HEK293 (cell line): ENCODE data around the gene ANO6.

ENCODE experiments used
- CTCF ChIA-PET: fragments of 350-600 bp; formaldehyde crosslinking; extraction: SDS; loops from one replicate; lab custom pipeline; 2021; ENCODE audit warnings: antibody characterized with exemption; lab: Yijun Ruan, JAX
- POLR2A ChIA-PET: fragments of 300-600 bp; formaldehyde crosslinking; extraction: SDS; loops from one replicate; lab custom pipeline; 2020; ENCODE audit warnings: antibody characterized with exemption, inconsistent platforms; lab: Yijun Ruan, JAX
- H3K27ac ChIP-seq: fragments of 200-500 bp; sonication (Bioruptor generic); 2 replicates; pipeline ENCODE4 v1.5.1; 2014; ENCODE audit warnings: low read depth, low read length, control low read depth, inconsistent platforms; ENCODE audit errors: extremely low read depth
- H3K36me3 ChIP-seq, 2 experiments: fragments of 200-500 bp in 1 of 2; sonication (Bioruptor generic) in 1 of 2; 1 replicate in 1 of 2; 2 replicates in 1 of 2; pipeline ENCODE4 v1.5.1; 2014 to 2017; ENCODE audit warnings: inconsistent platforms in 2 of 2, low read length in 2 of 2; ENCODE audit not compliant: control insufficient read depth in 2 of 2, insufficient read depth in 1 of 2
- H3K4me1 ChIP-seq: fragments of 200-500 bp; sonication (Bioruptor generic); 2 replicates; pipeline ENCODE4 v1.5.1; 2014; ENCODE audit warnings: mild to moderate bottlenecking, low read length, inconsistent platforms; ENCODE audit not compliant: control insufficient read depth, insufficient read depth
- H3K4me3 ChIP-seq: 2 replicates; pipeline ENCODE4 v1.5.1; 2011; ENCODE audit warnings: low read depth, mild to moderate bottlenecking, control low read depth, low read length, moderate library complexity
- H3K9me3 ChIP-seq: fragments of 200-500 bp; sonication (Bioruptor generic); 2 replicates; pipeline ENCODE4 v1.5.1; 2014; ENCODE audit warnings: low read depth, low read length, inconsistent platforms; ENCODE audit not compliant: control insufficient read depth, insufficient read depth
- FEZF1 ChIP-seq: fragments of 450-650 bp; formaldehyde crosslinking; IDR thresholded peaks from 2 replicates; pipeline ENCODE4 v1.5.1; 2016; ENCODE audit warnings: missing biosample characterization, missing genetic modification characterization
- KLF9 ChIP-seq: fragments of 450-650 bp; formaldehyde crosslinking; IDR thresholded peaks from 2 replicates; pipeline ENCODE4 v1.5.1; 2016; ENCODE audit warnings: missing biosample characterization, missing genetic modification characterization, low read depth
- RBAK ChIP-seq: fragments of 450-650 bp; formaldehyde crosslinking; IDR thresholded peaks from 2 replicates; pipeline ENCODE4 v1.5.1; 2016; ENCODE audit warnings: missing biosample characterization, missing genetic modification characterization
- ZBTB8A ChIP-seq: fragments of 450-650 bp; formaldehyde crosslinking; IDR thresholded peaks from 2 replicates; pipeline ENCODE4 v1.5.1; 2016; ENCODE audit warnings: missing biosample characterization, missing genetic modification characterization
- ZFHX2 ChIP-seq: fragments of 450-650 bp; formaldehyde crosslinking; conservative IDR thresholded peaks from 2 replicates; pipeline ENCODE4 v1.5.1; 2016; ENCODE audit warnings: missing biosample characterization, missing genetic modification characterization
- ZFP69B ChIP-seq: fragments of 450-650 bp; formaldehyde crosslinking; IDR thresholded peaks from 2 replicates; pipeline ENCODE4 v1.5.1; 2016; ENCODE audit warnings: missing biosample characterization, missing genetic modification characterization
- ZNF157 ChIP-seq: fragments of 450-650 bp; formaldehyde crosslinking; IDR thresholded peaks from 2 replicates; pipeline ENCODE4 v1.5.1; 2016; ENCODE audit warnings: missing biosample characterization, missing genetic modification characterization
- ZNF449 ChIP-seq: fragments of 450-650 bp; formaldehyde crosslinking; IDR thresholded peaks from 2 replicates; pipeline ENCODE4 v1.5.1; 2017; ENCODE audit warnings: missing biosample characterization, mild to moderate bottlenecking, missing genetic modification characterization, moderate library complexity
- ZNF48 ChIP-seq: fragments of 450-650 bp; formaldehyde crosslinking; IDR thresholded peaks from 2 replicates; pipeline ENCODE4 v1.5.1; 2016; ENCODE audit warnings: missing biosample characterization, missing genetic modification characterization
- ZNF518A ChIP-seq: fragments of 450-650 bp; formaldehyde crosslinking; conservative IDR thresholded peaks from 2 replicates; pipeline ENCODE4 v1.5.1; 2016; ENCODE audit warnings: low read depth, missing biosample characterization, missing genetic modification characterization
- ZNF600 ChIP-seq: fragments of 450-650 bp; formaldehyde crosslinking; IDR thresholded peaks from 2 replicates; pipeline ENCODE4 v1.5.1; 2016; ENCODE audit warnings: missing biosample characterization, missing genetic modification characterization
- ZNF768 ChIP-seq: fragments of 450-650 bp; formaldehyde crosslinking; IDR thresholded peaks from 2 replicates; pipeline ENCODE4 v1.5.1; 2018; ENCODE audit warnings: missing biosample characterization, mild to moderate bottlenecking, missing genetic modification characterization
- TF ChIP-seq, protein P1 (sequence below): fragments of 450-650 bp; formaldehyde crosslinking; IDR thresholded peaks from 2 replicates; pipeline ENCODE4 v1.5.1; 2017; ENCODE audit warnings: missing biosample characterization, missing genetic modification characterization
- TF ChIP-seq, protein P2 (sequence below): fragments of 450-650 bp; formaldehyde crosslinking; IDR thresholded peaks from 2 replicates; pipeline ENCODE4 v1.5.1; 2016; ENCODE audit warnings: missing biosample characterization, missing genetic modification characterization
- TF ChIP-seq, protein P3 (sequence below): fragments of 450-650 bp; formaldehyde crosslinking; IDR thresholded peaks from 2 replicates; pipeline ENCODE4 v1.5.1; 2016; ENCODE audit warnings: missing biosample characterization, missing genetic modification characterization

Gene ANO6

DNA sequence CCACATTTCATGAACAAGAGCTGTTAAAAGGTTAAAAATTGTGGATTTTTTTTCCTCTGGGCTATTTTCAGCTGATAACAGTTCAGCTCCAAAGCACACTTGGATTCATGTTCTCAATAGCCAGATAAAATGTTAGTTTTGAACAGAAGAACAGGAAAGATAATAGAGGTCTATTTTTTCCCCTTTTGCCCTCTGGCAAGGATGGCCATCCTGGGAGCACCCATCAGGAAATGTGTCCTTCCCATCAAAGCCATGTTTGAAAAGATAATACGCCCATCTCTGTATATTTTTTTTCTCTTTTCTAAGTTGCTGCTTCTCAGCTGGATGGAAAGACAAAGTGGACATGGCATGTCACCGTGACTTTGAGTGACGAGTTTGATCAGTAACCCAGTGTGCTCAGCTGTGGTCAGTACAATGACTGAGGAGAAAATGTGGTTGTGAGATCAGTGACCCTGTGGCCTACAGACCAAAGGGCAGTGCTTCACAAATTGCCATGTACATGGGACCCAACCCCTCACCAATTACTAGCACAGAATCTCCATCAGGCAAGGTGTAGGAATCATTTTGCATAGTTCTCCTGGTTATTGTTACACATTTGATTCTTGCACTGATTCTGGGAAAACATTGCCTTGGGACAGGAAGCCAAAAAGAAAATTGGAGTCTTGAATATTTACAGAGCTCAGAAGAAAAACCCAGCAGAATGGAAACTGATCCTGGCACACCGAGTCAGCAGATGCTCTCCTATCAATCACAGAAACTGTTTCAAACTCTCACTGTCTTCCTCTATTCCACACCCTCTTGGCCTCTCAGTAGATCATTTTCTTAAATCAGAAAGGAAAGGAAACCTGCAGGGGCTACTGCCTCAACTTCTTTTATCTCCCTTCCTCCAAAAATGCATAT lies 64.3 kb downstream of the ANO6 start:
- no peak for TF ChIP-seq ZNF600 (tag by site-specific recombination)
- TF ChIP-seq ZFHX2 (tag by site-specific recombination) = no peak
- TF ChIP-seq ZNF518A = no peak
- no peak for TF ChIP-seq ZNF449
- TF ChIP-seq ZNF48 (tag by site-specific recombination) = no peak
- TF ChIP-seq FEZF1 (tag by site-specific recombination) = no peak
- no peak for TF ChIP-seq ZNF768 (tag by site-specific recombination)
- TF ChIP-seq ZNF157 (tag by site-specific recombination) = no peak
- TF ChIP-seq KLF9 (tag by site-specific recombination) = no peak
- no peak for TF ChIP-seq ZFP69B (tag by site-specific recombination)
- TF ChIP-seq, protein P1, sequence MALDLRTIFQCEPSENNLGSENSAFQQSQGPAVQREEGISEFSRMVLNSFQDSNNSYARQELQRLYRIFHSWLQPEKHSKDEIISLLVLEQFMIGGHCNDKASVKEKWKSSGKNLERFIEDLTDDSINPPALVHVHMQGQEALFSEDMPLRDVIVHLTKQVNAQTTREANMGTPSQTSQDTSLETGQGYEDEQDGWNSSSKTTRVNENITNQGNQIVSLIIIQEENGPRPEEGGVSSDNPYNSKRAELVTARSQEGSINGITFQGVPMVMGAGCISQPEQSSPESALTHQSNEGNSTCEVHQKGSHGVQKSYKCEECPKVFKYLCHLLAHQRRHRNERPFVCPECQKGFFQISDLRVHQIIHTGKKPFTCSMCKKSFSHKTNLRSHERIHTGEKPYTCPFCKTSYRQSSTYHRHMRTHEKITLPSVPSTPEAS (tag by site-specific recombination) = no peak
- TF ChIP-seq, all 188 proteins: peak for 0
- H3K4me3 ChIP-seq = no peak overlapping the region
- ChIA-PET CTCF (interaction anchor here (1.2 to 1.5 kb wide), 2 partner anchors 12 to 108 kb away, joined by 3 read pairs; no protein-coding TSS in a partner anchor), POLR2A (no interaction called here)
- H3K9me3 ChIP-seq = no peaks in the 10 kb centered on the region
- H3K36me3 ChIP-seq = no peaks in the 10 kb centered on the region
- peaks cover 5% of the 10 kb centered on the region; the same call in 1 of the 2 replicates for H3K4me1 ChIP-seq
- H3K27ac ChIP-seq = no peak overlapping the region

DNA sequence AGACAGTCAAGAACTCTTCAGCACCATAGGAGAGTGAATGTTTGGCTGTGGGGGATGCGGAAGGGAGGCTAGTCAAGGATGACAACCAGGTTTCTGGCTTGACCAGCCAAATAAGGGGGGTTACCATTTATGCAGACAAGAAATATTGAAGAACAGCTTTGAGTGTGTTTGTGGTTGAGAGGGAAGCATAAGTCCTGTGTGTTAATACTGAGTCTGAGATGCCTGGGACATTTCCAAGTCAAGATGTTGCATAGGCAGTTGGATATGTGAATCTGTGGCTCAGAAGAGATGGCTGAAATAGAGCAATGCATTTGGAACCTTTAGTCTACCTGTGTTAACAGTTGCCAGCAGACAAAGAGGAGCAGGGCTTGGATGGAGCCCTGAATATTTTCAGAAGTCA lies 66.1 kb downstream of the ANO6 start:
- Histone ChIP-seq H3K36me3 (no peaks in the 10 kb centered on the region), H3K4me1 (peaks cover 5% of the 10 kb centered on the region; the same call in 1 of the 2 replicates), H3K9me3 (no peaks in the 10 kb centered on the region), H3K27ac (no peak overlapping the region), H3K4me3 (no peak overlapping the region)
- CTCF ChIA-PET = no interaction called here
- TF ChIP-seq, protein P2, sequence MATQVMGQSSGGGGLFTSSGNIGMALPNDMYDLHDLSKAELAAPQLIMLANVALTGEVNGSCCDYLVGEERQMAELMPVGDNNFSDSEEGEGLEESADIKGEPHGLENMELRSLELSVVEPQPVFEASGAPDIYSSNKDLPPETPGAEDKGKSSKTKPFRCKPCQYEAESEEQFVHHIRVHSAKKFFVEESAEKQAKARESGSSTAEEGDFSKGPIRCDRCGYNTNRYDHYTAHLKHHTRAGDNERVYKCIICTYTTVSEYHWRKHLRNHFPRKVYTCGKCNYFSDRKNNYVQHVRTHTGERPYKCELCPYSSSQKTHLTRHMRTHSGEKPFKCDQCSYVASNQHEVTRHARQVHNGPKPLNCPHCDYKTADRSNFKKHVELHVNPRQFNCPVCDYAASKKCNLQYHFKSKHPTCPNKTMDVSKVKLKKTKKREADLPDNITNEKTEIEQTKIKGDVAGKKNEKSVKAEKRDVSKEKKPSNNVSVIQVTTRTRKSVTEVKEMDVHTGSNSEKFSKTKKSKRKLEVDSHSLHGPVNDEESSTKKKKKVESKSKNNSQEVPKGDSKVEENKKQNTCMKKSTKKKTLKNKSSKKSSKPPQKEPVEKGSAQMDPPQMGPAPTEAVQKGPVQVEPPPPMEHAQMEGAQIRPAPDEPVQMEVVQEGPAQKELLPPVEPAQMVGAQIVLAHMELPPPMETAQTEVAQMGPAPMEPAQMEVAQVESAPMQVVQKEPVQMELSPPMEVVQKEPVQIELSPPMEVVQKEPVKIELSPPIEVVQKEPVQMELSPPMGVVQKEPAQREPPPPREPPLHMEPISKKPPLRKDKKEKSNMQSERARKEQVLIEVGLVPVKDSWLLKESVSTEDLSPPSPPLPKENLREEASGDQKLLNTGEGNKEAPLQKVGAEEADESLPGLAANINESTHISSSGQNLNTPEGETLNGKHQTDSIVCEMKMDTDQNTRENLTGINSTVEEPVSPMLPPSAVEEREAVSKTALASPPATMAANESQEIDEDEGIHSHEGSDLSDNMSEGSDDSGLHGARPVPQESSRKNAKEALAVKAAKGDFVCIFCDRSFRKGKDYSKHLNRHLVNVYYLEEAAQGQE (tag by site-specific recombination) = no peak
- TF ChIP-seq RBAK (no peak), ZBTB8A (no peak)
- TF ChIP-seq, protein P3, sequence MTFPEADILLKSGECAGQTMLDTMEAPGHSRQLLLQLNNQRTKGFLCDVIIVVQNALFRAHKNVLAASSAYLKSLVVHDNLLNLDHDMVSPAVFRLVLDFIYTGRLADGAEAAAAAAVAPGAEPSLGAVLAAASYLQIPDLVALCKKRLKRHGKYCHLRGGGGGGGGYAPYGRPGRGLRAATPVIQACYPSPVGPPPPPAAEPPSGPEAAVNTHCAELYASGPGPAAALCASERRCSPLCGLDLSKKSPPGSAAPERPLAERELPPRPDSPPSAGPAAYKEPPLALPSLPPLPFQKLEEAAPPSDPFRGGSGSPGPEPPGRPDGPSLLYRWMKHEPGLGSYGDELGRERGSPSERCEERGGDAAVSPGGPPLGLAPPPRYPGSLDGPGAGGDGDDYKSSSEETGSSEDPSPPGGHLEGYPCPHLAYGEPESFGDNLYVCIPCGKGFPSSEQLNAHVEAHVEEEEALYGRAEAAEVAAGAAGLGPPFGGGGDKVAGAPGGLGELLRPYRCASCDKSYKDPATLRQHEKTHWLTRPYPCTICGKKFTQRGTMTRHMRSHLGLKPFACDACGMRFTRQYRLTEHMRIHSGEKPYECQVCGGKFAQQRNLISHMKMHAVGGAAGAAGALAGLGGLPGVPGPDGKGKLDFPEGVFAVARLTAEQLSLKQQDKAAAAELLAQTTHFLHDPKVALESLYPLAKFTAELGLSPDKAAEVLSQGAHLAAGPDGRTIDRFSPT = no peak
- POLR2A ChIA-PET = no interaction called here
